GM21825 (cell line): ENCODE results near the gene TMPRSS11E.
"Not testable (repeated sequence)": the region's sequence is repeated elsewhere in the genome, so short reads cannot be mapped to it uniquely, and the experiment has no call there.

Experiments used
- ATAC-seq: cut with Tn5 transposase; IDR thresholded peaks from one replicate; pipeline ENCODE4 v1.9.1; 2021; ENCODE audit warnings: mild to moderate bottlenecking, moderate library complexity; ENCODE audit not compliant: unreplicated experiment

The TMPRSS11E gene

GRCh38 chr4:68460085-68460484, 12.8 kb downstream of the TMPRSS11E start:
- ATAC-seq: no peak

- ATAC-seq: no peak
These were observed 14.5 kb downstream of the TMPRSS11E start for GRCh38 chr4:68461790-68462189.

GRCh38 chr4:68462691-68463090, 15.4 kb downstream of the TMPRSS11E start:
- ATAC-seq: no peak

- ATAC-seq: no peak
These were observed 16.5 kb downstream of the TMPRSS11E start for GRCh38 chr4:68463796-68464195.

- ATAC-seq: no peak
These were observed 17.8 kb downstream of the TMPRSS11E start for GRCh38 chr4:68465058-68465457.

- no peak for ATAC-seq
These were observed 18.9 kb downstream of the TMPRSS11E start for GRCh38 chr4:68466185-68466584.

- ATAC-seq: no peak
These were observed 19.5 kb downstream of the TMPRSS11E start for GRCh38 chr4:68466751-68467150.

GRCh38 chr4:68469482-68469881, 22.2 kb downstream of the TMPRSS11E start:
- ATAC-seq: peak; percentile 86

GRCh38 chr4:68476191-68476590, 28.9 kb downstream of the TMPRSS11E start:
- no peak for ATAC-seq

- ATAC-seq: no peak
These were observed 42.1 kb downstream of the TMPRSS11E start for GRCh38 chr4:68489338-68489737.

GRCh38 chr4:68490826-68491457, 43.7 kb downstream of the TMPRSS11E start:
- no peak for ATAC-seq

GRCh38 chr4:68494688-68495087, 47.4 kb downstream of the TMPRSS11E start:
- no peak for ATAC-seq

- peak; percentile 92 for ATAC-seq
These were observed 51.2 kb downstream of the TMPRSS11E start for GRCh38 chr4:68498413-68499007.

GRCh38 chr4:68499021-68499420, 51.8 kb downstream of the TMPRSS11E start:
- ATAC-seq: no peak

GRCh38 chr4:68503462-68503861, 56.2 kb downstream of the TMPRSS11E start:
- not testable (repeated sequence) for ATAC-seq

- ATAC-seq: not testable (repeated sequence)
These were observed 57.6 kb downstream of the TMPRSS11E start for GRCh38 chr4:68504836-68505235.

GRCh38 chr4:68505452-68505851, 58.2 kb downstream of the TMPRSS11E start:
- ATAC-seq: peak; percentile 54

- ATAC-seq: no peak
These were observed 71.6 kb downstream of the TMPRSS11E start for GRCh38 chr4:68518889-68519288.

- no peak for ATAC-seq
These were observed 73.7 kb downstream of the TMPRSS11E start for GRCh38 chr4:68520985-68521384.

- ATAC-seq: not testable (repeated sequence)
These were observed 75.0 kb downstream of the TMPRSS11E start for GRCh38 chr4:68522232-68522631.

GRCh38 chr4:68535974-68536373, 88.7 kb downstream of the TMPRSS11E start:
- no peak for ATAC-seq

- no peak for ATAC-seq
These were observed 89.1 kb downstream of the TMPRSS11E start for GRCh38 chr4:68536375-68536774.

GRCh38 chr4:68542742-68543141, 95.5 kb downstream of the TMPRSS11E start:
- ATAC-seq: not testable (repeated sequence)
